Uterus (tissue), 2 donors: ENCODE data around the gene KRCC1.

ENCODE experiments used
- CTCF ChIP-seq, 4 experiments: fragments of 200-600 bp in 2 of 4; fragments of 450-650 bp in 2 of 4; sonication (generic) in 2 of 4; IDR thresholded peaks; one replicate each; pipeline ENCODE4 v1.5.1; 2016 to 2019; ENCODE audit warnings: antibody characterized with exemption in 4 of 4, mild to moderate bottlenecking in 2 of 4, moderate library complexity in 1 of 4
- POLR2A ChIP-seq, 2 donors: fragments of 450-650 bp; IDR thresholded peaks; one replicate each; pipeline ENCODE4 v1.6.1; 2016; ENCODE audit warnings: antibody characterized with exemption in 2 of 2, mild to moderate bottlenecking in 1 of 2, moderate library complexity in 1 of 2

- TF ChIP-seq CTCF (IDR thresholded peaks at IDR 0.05) (no peak), POLR2A (IDR thresholded peaks at IDR 0.05) (no peak)
Observed at GRCh38 chr2:88036606-88037005, 19.0 kb downstream of the KRCC1 start.
